ENCODE data around the gene WAC. TPM values are rescaled to one million over a fixed set of nuclear protein-coding genes. Genes with fewer than 3 reads are reported as not detected.

The WAC gene
- polyA plus RNA-seq, 1 of the 3 experiments (the other 2 are of a cell fraction) = 31.1 TPM

DNA sequence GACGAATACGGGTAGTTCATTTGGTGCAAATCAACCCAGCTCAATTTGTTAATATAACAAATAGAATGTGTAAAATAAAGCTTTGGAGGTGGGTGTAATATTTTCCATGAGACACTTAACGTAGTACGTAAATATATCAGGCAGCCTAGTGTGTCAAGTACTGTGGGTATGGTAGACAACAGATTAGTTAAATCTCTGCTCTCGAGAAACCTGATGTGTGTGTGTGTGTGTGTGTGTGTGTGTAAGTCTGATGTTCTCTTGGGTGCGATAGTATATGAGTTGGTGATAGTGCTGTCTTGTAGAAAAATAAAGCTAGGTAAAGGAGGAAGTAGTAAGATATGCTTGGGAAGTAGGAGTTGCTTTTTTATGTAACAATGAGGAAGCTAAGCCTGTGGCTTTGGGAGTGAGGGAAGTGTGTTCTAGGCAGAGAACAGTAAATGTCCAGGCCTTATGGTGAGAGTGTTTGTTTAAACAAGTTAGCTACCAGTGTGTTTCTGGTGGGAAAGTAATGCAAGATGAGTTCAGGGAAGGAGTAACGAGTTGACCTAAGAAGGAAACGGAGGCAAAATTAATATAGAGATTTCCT is 26.1 kb downstream of the WAC start:
- H3K4me1 ChIP-seq (ENCODE audit: control insufficient read depth in 1 of 2, insufficient read depth in 2 of 2, low read depth in 1 of 2, low read length in 1 of 2) = peaks cover 0 to 5% of the 10 kb centered on the region in 2 experiments; a peak in 2 of 4 replicates
- TF ChIP-seq RCOR1 (IDR thresholded peaks at IDR 0.05; ENCODE audit: low read length) (no peak), GATA2 (CRISPR knock-in tag; IDR thresholded peaks at IDR 0.05) (no peak), MXI1 (IDR thresholded peaks at IDR 0.05; ENCODE audit: low read depth, low read length) (no peak), CHD2 (IDR thresholded peaks at IDR 0.05; ENCODE audit: low read length, partially characterized antibody) (no peak), SMC3 (IDR thresholded peaks at IDR 0.05; ENCODE audit: low read depth, low read length) (no peak), NRF1 (IDR thresholded peaks at IDR 0.05; ENCODE audit: low read depth, low read length) (no peak), FOXM1 (IDR thresholded peaks at IDR 0.05; ENCODE audit: low read depth) (no peak), ELF1 (IDR thresholded peaks at IDR 0.05) (no peak), FOSL2 (IDR thresholded peaks at IDR 0.05; ENCODE audit: borderline replicate concordance, low read depth) (no peak), RAD21 (IDR thresholded peaks at IDR 0.05; ENCODE audit: low read length) (no peak), EP300 (IDR thresholded peaks at IDR 0.05; ENCODE audit: borderline replicate concordance in 1 of 2, low read depth in 1 of 2, low read length in 1 of 2) (no peak), RXRA (IDR thresholded peaks at IDR 0.05; ENCODE audit: borderline replicate concordance, low read depth) (no peak), RFX5 (IDR thresholded peaks at IDR 0.05; ENCODE audit: low read length) (no peak), GABPA (IDR thresholded peaks at IDR 0.05; ENCODE audit: low read depth) (no peak), MEF2A (IDR thresholded peaks at IDR 0.05; ENCODE audit: borderline replicate concordance, low read depth) (no peak)
- TF ChIP-seq, protein P1, sequence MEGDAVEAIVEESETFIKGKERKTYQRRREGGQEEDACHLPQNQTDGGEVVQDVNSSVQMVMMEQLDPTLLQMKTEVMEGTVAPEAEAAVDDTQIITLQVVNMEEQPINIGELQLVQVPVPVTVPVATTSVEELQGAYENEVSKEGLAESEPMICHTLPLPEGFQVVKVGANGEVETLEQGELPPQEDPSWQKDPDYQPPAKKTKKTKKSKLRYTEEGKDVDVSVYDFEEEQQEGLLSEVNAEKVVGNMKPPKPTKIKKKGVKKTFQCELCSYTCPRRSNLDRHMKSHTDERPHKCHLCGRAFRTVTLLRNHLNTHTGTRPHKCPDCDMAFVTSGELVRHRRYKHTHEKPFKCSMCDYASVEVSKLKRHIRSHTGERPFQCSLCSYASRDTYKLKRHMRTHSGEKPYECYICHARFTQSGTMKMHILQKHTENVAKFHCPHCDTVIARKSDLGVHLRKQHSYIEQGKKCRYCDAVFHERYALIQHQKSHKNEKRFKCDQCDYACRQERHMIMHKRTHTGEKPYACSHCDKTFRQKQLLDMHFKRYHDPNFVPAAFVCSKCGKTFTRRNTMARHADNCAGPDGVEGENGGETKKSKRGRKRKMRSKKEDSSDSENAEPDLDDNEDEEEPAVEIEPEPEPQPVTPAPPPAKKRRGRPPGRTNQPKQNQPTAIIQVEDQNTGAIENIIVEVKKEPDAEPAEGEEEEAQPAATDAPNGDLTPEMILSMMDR (IDR thresholded peaks at IDR 0.05) = no peak
- TF ChIP-seq, protein P2, sequence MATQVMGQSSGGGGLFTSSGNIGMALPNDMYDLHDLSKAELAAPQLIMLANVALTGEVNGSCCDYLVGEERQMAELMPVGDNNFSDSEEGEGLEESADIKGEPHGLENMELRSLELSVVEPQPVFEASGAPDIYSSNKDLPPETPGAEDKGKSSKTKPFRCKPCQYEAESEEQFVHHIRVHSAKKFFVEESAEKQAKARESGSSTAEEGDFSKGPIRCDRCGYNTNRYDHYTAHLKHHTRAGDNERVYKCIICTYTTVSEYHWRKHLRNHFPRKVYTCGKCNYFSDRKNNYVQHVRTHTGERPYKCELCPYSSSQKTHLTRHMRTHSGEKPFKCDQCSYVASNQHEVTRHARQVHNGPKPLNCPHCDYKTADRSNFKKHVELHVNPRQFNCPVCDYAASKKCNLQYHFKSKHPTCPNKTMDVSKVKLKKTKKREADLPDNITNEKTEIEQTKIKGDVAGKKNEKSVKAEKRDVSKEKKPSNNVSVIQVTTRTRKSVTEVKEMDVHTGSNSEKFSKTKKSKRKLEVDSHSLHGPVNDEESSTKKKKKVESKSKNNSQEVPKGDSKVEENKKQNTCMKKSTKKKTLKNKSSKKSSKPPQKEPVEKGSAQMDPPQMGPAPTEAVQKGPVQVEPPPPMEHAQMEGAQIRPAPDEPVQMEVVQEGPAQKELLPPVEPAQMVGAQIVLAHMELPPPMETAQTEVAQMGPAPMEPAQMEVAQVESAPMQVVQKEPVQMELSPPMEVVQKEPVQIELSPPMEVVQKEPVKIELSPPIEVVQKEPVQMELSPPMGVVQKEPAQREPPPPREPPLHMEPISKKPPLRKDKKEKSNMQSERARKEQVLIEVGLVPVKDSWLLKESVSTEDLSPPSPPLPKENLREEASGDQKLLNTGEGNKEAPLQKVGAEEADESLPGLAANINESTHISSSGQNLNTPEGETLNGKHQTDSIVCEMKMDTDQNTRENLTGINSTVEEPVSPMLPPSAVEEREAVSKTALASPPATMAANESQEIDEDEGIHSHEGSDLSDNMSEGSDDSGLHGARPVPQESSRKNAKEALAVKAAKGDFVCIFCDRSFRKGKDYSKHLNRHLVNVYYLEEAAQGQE (IDR thresholded peaks at IDR 0.05; ENCODE audit: low read depth, low read length) = no peak
- TF ChIP-seq, protein P3, sequence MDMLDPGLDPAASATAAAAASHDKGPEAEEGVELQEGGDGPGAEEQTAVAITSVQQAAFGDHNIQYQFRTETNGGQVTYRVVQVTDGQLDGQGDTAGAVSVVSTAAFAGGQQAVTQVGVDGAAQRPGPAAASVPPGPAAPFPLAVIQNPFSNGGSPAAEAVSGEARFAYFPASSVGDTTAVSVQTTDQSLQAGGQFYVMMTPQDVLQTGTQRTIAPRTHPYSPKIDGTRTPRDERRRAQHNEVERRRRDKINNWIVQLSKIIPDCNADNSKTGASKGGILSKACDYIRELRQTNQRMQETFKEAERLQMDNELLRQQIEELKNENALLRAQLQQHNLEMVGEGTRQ (IDR thresholded peaks at IDR 0.05; ENCODE audit: borderline replicate concordance, low read depth, low read length) = no peak
- TF ChIP-seq, protein P4, sequence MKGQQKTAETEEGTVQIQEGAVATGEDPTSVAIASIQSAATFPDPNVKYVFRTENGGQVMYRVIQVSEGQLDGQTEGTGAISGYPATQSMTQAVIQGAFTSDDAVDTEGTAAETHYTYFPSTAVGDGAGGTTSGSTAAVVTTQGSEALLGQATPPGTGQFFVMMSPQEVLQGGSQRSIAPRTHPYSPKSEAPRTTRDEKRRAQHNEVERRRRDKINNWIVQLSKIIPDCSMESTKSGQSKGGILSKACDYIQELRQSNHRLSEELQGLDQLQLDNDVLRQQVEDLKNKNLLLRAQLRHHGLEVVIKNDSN (IDR thresholded peaks at IDR 0.05; ENCODE audit: borderline replicate concordance, low read depth) = no peak
- TF ChIP-seq, protein P5, sequence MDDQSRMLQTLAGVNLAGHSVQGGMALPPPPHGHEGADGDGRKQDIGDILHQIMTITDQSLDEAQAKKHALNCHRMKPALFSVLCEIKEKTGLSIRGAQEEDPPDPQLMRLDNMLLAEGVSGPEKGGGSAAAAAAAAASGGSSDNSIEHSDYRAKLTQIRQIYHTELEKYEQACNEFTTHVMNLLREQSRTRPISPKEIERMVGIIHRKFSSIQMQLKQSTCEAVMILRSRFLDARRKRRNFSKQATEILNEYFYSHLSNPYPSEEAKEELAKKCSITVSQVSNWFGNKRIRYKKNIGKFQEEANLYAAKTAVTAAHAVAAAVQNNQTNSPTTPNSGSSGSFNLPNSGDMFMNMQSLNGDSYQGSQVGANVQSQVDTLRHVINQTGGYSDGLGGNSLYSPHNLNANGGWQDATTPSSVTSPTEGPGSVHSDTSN (IDR thresholded peaks at IDR 0.05) = no peak
- peaks cover 12% of the 10 kb centered on the region for H3F3A ChIP-seq (replicated peaks; ENCODE audit: insufficient read depth)
- CTCF ChIA-PET = no interaction called here
- peaks cover 51 to 92% of the 10 kb centered on the region in 2 experiments for H3K36me3 ChIP-seq (replicated peaks in 1 of 2; ENCODE audit: control insufficient read depth in 1 of 2, insufficient read depth in 2 of 2, low read length in 1 of 2)
- H3K79me2 ChIP-seq (ENCODE audit: insufficient read depth) = peaks cover 100% of the 10 kb centered on the region
- no peak overlapping the region for H3K4me3 ChIP-seq (ENCODE audit: low read depth in 2 of 2, low read length in 1 of 2)
- H3K27me3 ChIP-seq (ENCODE audit: insufficient read depth) = no peaks in the 10 kb centered on the region
- no peak for DNase-seq
- H4K20me1 ChIP-seq (ENCODE audit: insufficient read depth) = peaks cover 100% of the 10 kb centered on the region
- POLR2A ChIA-PET = no interaction called here
- H3K4me2 ChIP-seq = no peak overlapping the region
- no peaks in the 10 kb centered on the region for H3K9me3 ChIP-seq
- H3K9me2 ChIP-seq = no peaks in the 10 kb centered on the region
- WGBS (ENCODE audit: low lambda C conversion rate) = 96% methylated on average over 8 of the region's 8 CpGs
- no peak overlapping the region for H3K27ac ChIP-seq (ENCODE audit: low read depth in 2 of 2, low read length in 1 of 2)
- no peak overlapping the region for H2AFZ ChIP-seq (ENCODE audit: low read depth)
- no peak overlapping the region for H3K9ac ChIP-seq

Measured in SK-N-SH (cell line).